Esophagus muscularis mucosa (tissue), 4 donors: Measurements from ENCODE around the gene ZC3H10. TPM values are rescaled to one million over a fixed set of nuclear protein-coding genes. Genes with fewer than 3 reads are reported as not detected.

Source experiments
- DNase-seq: peaks from one replicate; pipeline ENCODE4 v3.0.0-alpha.2; 2017; ENCODE audit errors: extremely low spot score
- H3K27ac ChIP-seq, 4 donors: fragments of 200-600 bp; sonication (generic); replicated peaks in 1 of 4; 1 replicate in 3 of 4; 2 replicates in 1 of 4; pipeline ENCODE4 v1.5.1; 2016 to 2019; ENCODE audit warnings: mild to moderate bottlenecking in 1 of 4
- H3K27me3 ChIP-seq, 4 donors: fragments of 200-600 bp; sonication (generic); one replicate each; pipeline versions ENCODE4 v1.5.1 to v1.6.0; 2016 to 2019
- H3K36me3 ChIP-seq, 4 donors: fragments of 200-600 bp; sonication (generic); one replicate each; pipeline ENCODE4 v1.5.1; 2016 to 2019
- H3K4me1 ChIP-seq, 4 donors: fragments of 200-600 bp; sonication (generic); one replicate each; pipeline ENCODE4 v1.5.1; 2016 to 2019
- H3K4me3 ChIP-seq, 4 donors: fragments of 200-600 bp; sonication (generic); 1 replicate in 2 of 4; 2 replicates in 2 of 4; pipeline ENCODE4 v1.5.1; 2016 to 2019; ENCODE audit warnings: mild to moderate bottlenecking in 4 of 4, moderate library complexity in 1 of 4
- H3K9me3 ChIP-seq, 4 donors: fragments of 200-600 bp; sonication (generic); 1 replicate in 3 of 4; 2 replicates in 1 of 4; pipeline ENCODE4 v1.5.1; 2016 to 2019
- EP300 ChIP-seq: sonication (generic); formaldehyde crosslinking; IDR thresholded peaks from one replicate; pipeline ENCODE4 v1.6.1; 2017; ENCODE audit warnings: antibody characterized with exemption
- POLR2A ChIP-seq: fragments of 450-650 bp; IDR thresholded peaks from one replicate; pipeline ENCODE4 v1.6.1; 2017; ENCODE audit warnings: antibody characterized with exemption, moderate library complexity, mild to moderate bottlenecking, low read depth
- POLR2AphosphoS5 ChIP-seq, 2 donors: sonication (generic); formaldehyde crosslinking; IDR thresholded peaks; one replicate each; pipeline ENCODE4 v1.6.1; 2017; ENCODE audit warnings: antibody characterized with exemption in 2 of 2
- WGBS: methylation state at CpG from one replicate; pipeline ENCODE4 v1.1.5; 2018; 5-methylcytosine and 5-hydroxymethylcytosine counted together
- intact Hi-C: fragments of 100-400 bp; cut with DNase I; formaldehyde crosslinking; loops from one replicate; pipeline ENCODE4 v1.15.1; 2023
- total RNA-seq, 4 donors: library from RNA; depleted of rRNA; stranded (reverse); fragments of >200 nt; gene quantifications; one replicate each; pipeline versions ENCODE4 v1.1.0 to v1.2.1, GENCODE V29; 2016
- TF ChIP-seq, protein P1 (sequence below), 3 experiments: fragments of 200-600 bp in 2 of 3; fragments of 450-650 bp in 1 of 3; sonication (generic) in 2 of 3; IDR thresholded peaks; one replicate each; pipeline ENCODE4 v1.5.1; 2017 to 2019; ENCODE audit warnings: antibody characterized with exemption in 3 of 3, mild to moderate bottlenecking in 2 of 3, moderate library complexity in 1 of 3

The ZC3H10 gene
- total RNA-seq, 4 donors from 2014 or later = 5.0 to 7.9 (median 6.6) TPM

DNA sequence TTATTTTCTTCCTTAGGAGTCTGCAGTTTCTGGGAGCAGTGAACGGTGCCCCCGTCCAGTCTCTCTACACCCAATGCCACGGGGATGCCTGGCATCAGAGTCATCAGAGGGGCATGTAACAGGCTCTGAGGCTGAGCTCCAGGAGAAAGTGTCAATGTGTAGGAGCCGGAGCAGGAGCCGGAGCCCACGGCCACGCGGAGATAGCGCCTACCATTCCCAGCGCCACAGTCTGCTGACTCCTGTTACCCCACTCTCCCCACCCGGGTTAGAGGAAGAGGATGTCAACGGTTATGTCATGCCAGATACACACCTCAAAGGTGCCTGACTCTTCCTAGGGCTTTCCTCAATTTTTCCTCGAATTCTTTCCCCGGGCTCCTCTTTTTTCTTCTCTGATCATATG is 17.0 kb upstream of the ZC3H10 start:
- WGBS = 87% methylated on average over 9 of the region's 14 CpGs
- no peaks in the 10 kb centered on the region for H3K9me3 ChIP-seq
- intact Hi-C loops = loop anchor here (5.0 kb wide), 2 partner anchors 54 to 104 kb away; partner anchors contain the start of gene SUOX

DNA sequence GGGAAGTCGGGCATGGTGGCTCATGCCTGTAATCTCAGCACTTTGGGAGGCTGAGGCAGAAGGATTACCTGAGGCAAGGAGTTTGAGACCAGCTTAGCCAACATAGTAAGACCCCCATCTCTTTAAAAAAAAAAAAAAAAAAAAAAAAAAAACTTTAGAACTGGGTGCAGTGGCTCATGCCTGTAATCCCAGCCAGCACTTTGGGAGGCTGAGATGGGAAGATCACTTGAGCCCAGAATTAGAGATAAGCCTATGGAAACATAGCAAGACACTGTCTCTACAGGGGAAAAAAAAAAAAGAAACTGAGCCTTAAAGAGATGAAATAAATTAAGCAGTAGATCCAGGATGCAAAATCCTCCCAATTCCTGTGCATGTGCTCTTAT is 15.4 kb upstream of the ZC3H10 start:
- WGBS = 84% methylated on average over 1 of the region's 1 CpG
- H3K4me3 ChIP-seq = no peak overlapping the region
- no peaks in the 10 kb centered on the region for H3K9me3 ChIP-seq
- intact Hi-C loops = loop anchor here (2.0 to 5.0 kb wide), 3 partner anchors 22 to 105 kb away; partner anchors contain the start of genes ERBB3 and SUOX
- no peaks in the 10 kb centered on the region for H3K27me3 ChIP-seq
- H3K36me3 ChIP-seq = peaks cover 11 to 17% (median 11%) of the 10 kb centered on the region in 4 donors
- peaks cover 16 to 33% (median 28%) of the 10 kb centered on the region in 4 donors for H3K4me1 ChIP-seq
- DNase-seq = no peak
- no peak for TF ChIP-seq POLR2A
- TF ChIP-seq POLR2AphosphoS5 (IDR thresholded peaks at IDR 0.05) = no peak
- TF ChIP-seq, protein P1, sequence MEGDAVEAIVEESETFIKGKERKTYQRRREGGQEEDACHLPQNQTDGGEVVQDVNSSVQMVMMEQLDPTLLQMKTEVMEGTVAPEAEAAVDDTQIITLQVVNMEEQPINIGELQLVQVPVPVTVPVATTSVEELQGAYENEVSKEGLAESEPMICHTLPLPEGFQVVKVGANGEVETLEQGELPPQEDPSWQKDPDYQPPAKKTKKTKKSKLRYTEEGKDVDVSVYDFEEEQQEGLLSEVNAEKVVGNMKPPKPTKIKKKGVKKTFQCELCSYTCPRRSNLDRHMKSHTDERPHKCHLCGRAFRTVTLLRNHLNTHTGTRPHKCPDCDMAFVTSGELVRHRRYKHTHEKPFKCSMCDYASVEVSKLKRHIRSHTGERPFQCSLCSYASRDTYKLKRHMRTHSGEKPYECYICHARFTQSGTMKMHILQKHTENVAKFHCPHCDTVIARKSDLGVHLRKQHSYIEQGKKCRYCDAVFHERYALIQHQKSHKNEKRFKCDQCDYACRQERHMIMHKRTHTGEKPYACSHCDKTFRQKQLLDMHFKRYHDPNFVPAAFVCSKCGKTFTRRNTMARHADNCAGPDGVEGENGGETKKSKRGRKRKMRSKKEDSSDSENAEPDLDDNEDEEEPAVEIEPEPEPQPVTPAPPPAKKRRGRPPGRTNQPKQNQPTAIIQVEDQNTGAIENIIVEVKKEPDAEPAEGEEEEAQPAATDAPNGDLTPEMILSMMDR (IDR thresholded peaks at IDR 0.05) = no peak
- no peak for TF ChIP-seq EP300
- H3K27ac ChIP-seq = peak overlapping the region in 2 of 4 donors; percentile 87

More for the DNA sequence above, 17.0 kb upstream of the ZC3H10 start:
- peaks cover 0 to 5% (median 0%) of the 10 kb centered on the region in 4 donors for H3K36me3 ChIP-seq
- peaks cover 10 to 23% (median 20%) of the 10 kb centered on the region in 4 donors for H3K4me1 ChIP-seq
- H3K4me3 ChIP-seq = no peak overlapping the region
- DNase-seq = no peak
- no peak for TF ChIP-seq POLR2A
- TF ChIP-seq EP300 = no peak
- TF ChIP-seq POLR2AphosphoS5 (IDR thresholded peaks at IDR 0.05) = no peak
- TF ChIP-seq, protein P1 (IDR thresholded peaks at IDR 0.05) = no peak
- no peaks in the 10 kb centered on the region for H3K27me3 ChIP-seq
- no peak overlapping the region for H3K27ac ChIP-seq

DNA sequence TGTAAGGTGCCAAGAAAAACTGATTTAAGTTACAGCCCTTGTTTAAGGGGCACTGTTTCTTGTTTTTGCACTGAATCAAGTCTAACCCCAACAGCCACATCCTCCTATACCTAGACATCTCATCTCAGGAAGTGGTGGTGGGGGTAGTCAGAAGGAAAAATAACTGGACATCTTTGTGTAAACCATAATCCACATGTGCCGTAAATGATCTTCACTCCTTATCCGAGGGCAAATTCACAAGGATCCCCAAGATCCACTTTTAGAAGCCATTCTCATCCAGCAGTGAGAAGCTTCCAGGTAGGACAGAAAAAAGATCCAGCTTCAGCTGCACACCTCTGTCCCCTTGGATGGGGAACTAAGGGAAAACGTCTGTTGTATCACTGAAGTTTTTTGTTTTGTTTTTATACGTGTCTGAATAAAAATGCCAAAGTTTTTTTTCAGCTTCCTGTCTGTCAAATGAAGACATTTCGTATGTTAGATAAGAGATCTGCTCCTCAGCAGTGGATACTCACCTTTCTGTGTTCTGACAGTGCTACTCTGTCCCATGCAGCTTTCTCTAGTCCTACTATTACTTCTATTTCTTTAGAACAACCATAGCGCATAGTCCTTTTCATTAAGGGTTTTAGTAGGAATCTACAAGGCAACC is 14.9 kb upstream of the ZC3H10 start:
- Histone ChIP-seq H3K4me1 (peaks cover 16 to 33% (median 28%) of the 10 kb centered on the region in 4 donors), H3K36me3 (peaks cover 16 to 22% (median 16%) of the 10 kb centered on the region in 4 donors), H3K9me3 (no peaks in the 10 kb centered on the region), H3K27ac (peak overlapping the region; percentile 87 to 90 (median 88)), H3K27me3 (no peaks in the 10 kb centered on the region), H3K4me3 (peak overlapping the region; percentile 67 to 91 (median 72))
- TF ChIP-seq EP300 (no peak), POLR2AphosphoS5 (IDR thresholded peaks at IDR 0.05) (no peak), POLR2A (no peak)
- TF ChIP-seq, protein P1 (IDR thresholded peaks at IDR 0.05) = no peak
- WGBS = 60% methylated on average over 6 of the region's 6 CpGs
- intact Hi-C loops = loop anchor here (2.0 to 5.0 kb wide), 3 partner anchors 22 to 106 kb away; partner anchors contain the start of genes ERBB3 and SUOX
- DNase-seq = no peak

DNA sequence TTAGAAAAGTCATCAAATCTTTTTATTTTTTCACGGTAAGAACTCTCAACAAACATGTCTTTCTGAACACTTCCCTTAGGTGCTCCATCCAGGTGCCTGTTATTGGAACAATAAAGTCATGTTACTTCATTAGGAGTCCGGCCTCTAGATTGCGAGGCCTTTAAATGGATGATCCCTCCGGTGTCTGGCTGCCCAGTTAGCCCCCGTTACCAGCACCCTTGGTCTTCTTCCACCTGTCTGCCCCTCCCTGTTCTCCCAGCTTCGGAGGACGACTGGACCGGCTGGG is 14.3 kb upstream of the ZC3H10 start:
- DNase-seq = no peak
- intact Hi-C loops = loop anchor here (2.0 to 5.0 kb wide), 3 partner anchors 23 to 106 kb away; partner anchors contain the start of genes ERBB3 and SUOX
- 7% methylated on average over 8 of the region's 8 CpGs for WGBS

More for the DNA sequence above, 14.3 kb upstream of the ZC3H10 start:
- Histone ChIP-seq H3K9me3 (no peaks in the 10 kb centered on the region), H3K36me3 (peaks cover 17 to 28% (median 22%) of the 10 kb centered on the region in 4 donors), H3K27ac (peak overlapping the region; percentile 87 to 90 (median 88)), H3K27me3 (no peaks in the 10 kb centered on the region), H3K4me1 (peaks cover 16 to 33% (median 28%) of the 10 kb centered on the region in 4 donors), H3K4me3 (peak overlapping the region; percentile 67 to 91 (median 72))
- TF ChIP-seq EP300 = no peak
- no peak for TF ChIP-seq POLR2A
- no peak for TF ChIP-seq POLR2AphosphoS5 (IDR thresholded peaks at IDR 0.05)
- TF ChIP-seq, protein P1 (IDR thresholded peaks at IDR 0.05) = no peak
